SK-N-SH (cell line): ENCODE results near the gene ALPK3.
A peak's percentile ranks its signal among the peaks of the same experiment; 100 is the strongest.
"Not testable (repeated sequence)": the region's sequence is repeated elsewhere in the genome, so short reads cannot be mapped to it uniquely, and the experiment has no call there.

Experiments
- EP300 ChIP-seq, 2 experiments: IDR thresholded peaks; 2 replicates each; pipeline versions ENCODE4 v1.4.0 to v1.6.1; 2012; ENCODE audit warnings: borderline replicate concordance in 1 of 2, low read depth in 1 of 2, low read length in 1 of 2
- JUND ChIP-seq: IDR thresholded peaks from 2 replicates; pipeline ENCODE4 v1.4.0; 2012
- MXI1 ChIP-seq: IDR thresholded peaks from 2 replicates; pipeline ENCODE4 v1.6.1; 2012; ENCODE audit warnings: mild to moderate bottlenecking, low read depth, low read length, improper control_type of control experiment
- POLR2AphosphoS5 ChIP-seq: IDR thresholded peaks from 2 replicates; pipeline ENCODE4 v1.6.1; 2012; ENCODE audit warnings: low read depth, low read length
- RCOR1 ChIP-seq: fragments of 150-350 bp; IDR thresholded peaks from 2 replicates; pipeline ENCODE4 v1.6.1; 2017; ENCODE audit warnings: antibody characterized with exemption, low read length
- RFX5 ChIP-seq: IDR thresholded peaks from 2 replicates; pipeline ENCODE4 v1.6.1; 2012; ENCODE audit warnings: mild to moderate bottlenecking, improper control_type of control experiment, low read length
- RXRA ChIP-seq: IDR thresholded peaks from 2 replicates; pipeline ENCODE4 v1.4.0; 2012; ENCODE audit warnings: low read depth, mild to moderate bottlenecking, borderline replicate concordance
- SMC3 ChIP-seq: IDR thresholded peaks from 2 replicates; pipeline ENCODE4 v1.6.1; 2012; ENCODE audit warnings: low read depth, low read length, improper control_type of control experiment
- TEAD4 ChIP-seq: IDR thresholded peaks from 2 replicates; pipeline ENCODE4 v1.4.0; 2012; ENCODE audit warnings: mild to moderate bottlenecking, borderline replicate concordance; ENCODE audit not compliant: insufficient read depth
- YY1 ChIP-seq: IDR thresholded peaks from 2 replicates; pipeline ENCODE4 v1.4.0; 2012; ENCODE audit warnings: low read depth, mild to moderate bottlenecking
- TF ChIP-seq, protein P1 (sequence below): fragments of 200-600 bp; sonication (generic); IDR thresholded peaks from 2 replicates; pipeline ENCODE4 v1.6.1; 2017; ENCODE audit warnings: antibody characterized with exemption, mild to moderate bottlenecking, moderate library complexity
- TF ChIP-seq, protein P2 (sequence below): fragments of 150-350 bp; IDR thresholded peaks from 2 replicates; pipeline ENCODE4 v1.6.1; 2017; ENCODE audit warnings: antibody characterized with exemption, low read length, low read depth, borderline replicate concordance
- TF ChIP-seq, protein P3 (sequence below): IDR thresholded peaks from 2 replicates; pipeline ENCODE4 v1.6.1; 2012; ENCODE audit warnings: mild to moderate bottlenecking, low read depth, low read length, moderate library complexity

DNA sequence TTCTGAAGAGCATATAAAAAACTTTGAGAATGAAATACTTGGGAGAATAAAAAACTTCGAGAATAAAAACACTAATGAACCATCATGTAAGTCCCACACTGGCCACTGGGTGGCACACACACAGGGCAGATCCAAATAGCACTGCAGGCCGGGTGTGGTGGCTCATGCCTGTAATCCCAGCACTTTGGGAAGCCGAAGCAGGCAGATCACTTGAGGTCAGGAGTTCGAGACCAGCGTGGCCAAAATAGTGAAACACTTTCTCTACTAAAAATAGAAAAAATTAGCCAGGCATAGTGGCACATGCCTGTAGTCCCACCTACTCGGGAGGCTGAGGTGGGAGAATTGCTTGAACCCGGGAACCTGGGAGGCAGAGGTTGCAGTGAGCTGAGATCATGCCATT is 28.5 kb downstream of the ALPK3 start:
- TF ChIP-seq, protein P1, sequence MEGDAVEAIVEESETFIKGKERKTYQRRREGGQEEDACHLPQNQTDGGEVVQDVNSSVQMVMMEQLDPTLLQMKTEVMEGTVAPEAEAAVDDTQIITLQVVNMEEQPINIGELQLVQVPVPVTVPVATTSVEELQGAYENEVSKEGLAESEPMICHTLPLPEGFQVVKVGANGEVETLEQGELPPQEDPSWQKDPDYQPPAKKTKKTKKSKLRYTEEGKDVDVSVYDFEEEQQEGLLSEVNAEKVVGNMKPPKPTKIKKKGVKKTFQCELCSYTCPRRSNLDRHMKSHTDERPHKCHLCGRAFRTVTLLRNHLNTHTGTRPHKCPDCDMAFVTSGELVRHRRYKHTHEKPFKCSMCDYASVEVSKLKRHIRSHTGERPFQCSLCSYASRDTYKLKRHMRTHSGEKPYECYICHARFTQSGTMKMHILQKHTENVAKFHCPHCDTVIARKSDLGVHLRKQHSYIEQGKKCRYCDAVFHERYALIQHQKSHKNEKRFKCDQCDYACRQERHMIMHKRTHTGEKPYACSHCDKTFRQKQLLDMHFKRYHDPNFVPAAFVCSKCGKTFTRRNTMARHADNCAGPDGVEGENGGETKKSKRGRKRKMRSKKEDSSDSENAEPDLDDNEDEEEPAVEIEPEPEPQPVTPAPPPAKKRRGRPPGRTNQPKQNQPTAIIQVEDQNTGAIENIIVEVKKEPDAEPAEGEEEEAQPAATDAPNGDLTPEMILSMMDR, result peak; percentile 61
- TF ChIP-seq EP300 (IDR thresholded peaks at IDR 0.05; ENCODE audit: borderline replicate concordance in 1 of 2, low read depth in 1 of 2, low read length in 1 of 2); JUND; RFX5; MXI1; POLR2AphosphoS5; RXRA; YY1; RCOR1; TEAD4: not testable (repeated sequence)
- TF ChIP-seq, protein P2, sequence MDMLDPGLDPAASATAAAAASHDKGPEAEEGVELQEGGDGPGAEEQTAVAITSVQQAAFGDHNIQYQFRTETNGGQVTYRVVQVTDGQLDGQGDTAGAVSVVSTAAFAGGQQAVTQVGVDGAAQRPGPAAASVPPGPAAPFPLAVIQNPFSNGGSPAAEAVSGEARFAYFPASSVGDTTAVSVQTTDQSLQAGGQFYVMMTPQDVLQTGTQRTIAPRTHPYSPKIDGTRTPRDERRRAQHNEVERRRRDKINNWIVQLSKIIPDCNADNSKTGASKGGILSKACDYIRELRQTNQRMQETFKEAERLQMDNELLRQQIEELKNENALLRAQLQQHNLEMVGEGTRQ, result not testable (repeated sequence)
- TF ChIP-seq, protein P3, sequence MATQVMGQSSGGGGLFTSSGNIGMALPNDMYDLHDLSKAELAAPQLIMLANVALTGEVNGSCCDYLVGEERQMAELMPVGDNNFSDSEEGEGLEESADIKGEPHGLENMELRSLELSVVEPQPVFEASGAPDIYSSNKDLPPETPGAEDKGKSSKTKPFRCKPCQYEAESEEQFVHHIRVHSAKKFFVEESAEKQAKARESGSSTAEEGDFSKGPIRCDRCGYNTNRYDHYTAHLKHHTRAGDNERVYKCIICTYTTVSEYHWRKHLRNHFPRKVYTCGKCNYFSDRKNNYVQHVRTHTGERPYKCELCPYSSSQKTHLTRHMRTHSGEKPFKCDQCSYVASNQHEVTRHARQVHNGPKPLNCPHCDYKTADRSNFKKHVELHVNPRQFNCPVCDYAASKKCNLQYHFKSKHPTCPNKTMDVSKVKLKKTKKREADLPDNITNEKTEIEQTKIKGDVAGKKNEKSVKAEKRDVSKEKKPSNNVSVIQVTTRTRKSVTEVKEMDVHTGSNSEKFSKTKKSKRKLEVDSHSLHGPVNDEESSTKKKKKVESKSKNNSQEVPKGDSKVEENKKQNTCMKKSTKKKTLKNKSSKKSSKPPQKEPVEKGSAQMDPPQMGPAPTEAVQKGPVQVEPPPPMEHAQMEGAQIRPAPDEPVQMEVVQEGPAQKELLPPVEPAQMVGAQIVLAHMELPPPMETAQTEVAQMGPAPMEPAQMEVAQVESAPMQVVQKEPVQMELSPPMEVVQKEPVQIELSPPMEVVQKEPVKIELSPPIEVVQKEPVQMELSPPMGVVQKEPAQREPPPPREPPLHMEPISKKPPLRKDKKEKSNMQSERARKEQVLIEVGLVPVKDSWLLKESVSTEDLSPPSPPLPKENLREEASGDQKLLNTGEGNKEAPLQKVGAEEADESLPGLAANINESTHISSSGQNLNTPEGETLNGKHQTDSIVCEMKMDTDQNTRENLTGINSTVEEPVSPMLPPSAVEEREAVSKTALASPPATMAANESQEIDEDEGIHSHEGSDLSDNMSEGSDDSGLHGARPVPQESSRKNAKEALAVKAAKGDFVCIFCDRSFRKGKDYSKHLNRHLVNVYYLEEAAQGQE, result not testable (repeated sequence)
- TF ChIP-seq SMC3, result peak; percentile 47
